Panc1 (cell line): ENCODE data around the gene GAGE2A. TPM values are rescaled to one million over a fixed set of nuclear protein-coding genes. Genes with fewer than 3 reads are reported as not detected.

Experiments used
- ATAC-seq: fragments of 200-7000 bp; cut with Tn5 transposase; 2 replicates; pipeline ENCODE4 v1.9.1; 2020; ENCODE audit warnings: mild to moderate bottlenecking, moderate library complexity
- BruUV-seq: library from RNA; stranded (reverse); fragments of 400-500 nt; replicated peaks from 2 replicates; lab custom pipeline; 2021; lab: Mats Ljungman, UMichigan
- CTCF ChIA-PET: fragments of 300-600 bp; sonication (Branson Sonifier 250); formaldehyde crosslinking; loops from one replicate; lab custom pipeline; 2022; ENCODE audit warnings: antibody characterized with exemption; lab: Charles Lee
- POLR2A ChIA-PET: fragments of 300-600 bp; sonication (Branson Sonifier 250); formaldehyde crosslinking; loops from one replicate; lab custom pipeline; 2022; ENCODE audit warnings: antibody characterized with exemption; lab: Charles Lee
- DNase-seq: peaks from one replicate; pipeline ENCODE4 v3.0.0-alpha.2; 2010; ENCODE audit warnings: low read depth, low spot score
- H3K27ac ChIP-seq: 2 replicates; pipeline ENCODE4 v1.5.1; 2011; ENCODE audit warnings: mild to moderate bottlenecking, low read length, inconsistent platforms
- H3K27me3 ChIP-seq: fragments of 200-500 bp; sonication (Bioruptor generic); 2 replicates; pipeline ENCODE4 v1.6.0; 2014; ENCODE audit warnings: low read length, inconsistent platforms; ENCODE audit not compliant: control insufficient read depth, insufficient read depth
- H3K36me3 ChIP-seq: fragments of 200-500 bp; sonication (Bioruptor generic); 2 replicates; pipeline ENCODE4 v1.5.1; 2014; ENCODE audit warnings: inconsistent platforms, mild to moderate bottlenecking, low read length, moderate library complexity; ENCODE audit not compliant: control insufficient read depth, insufficient read depth
- H3K4me1 ChIP-seq: 2 replicates; pipeline ENCODE4 v1.5.1; 2011; ENCODE audit warnings: inconsistent platforms, mild to moderate bottlenecking, low read length, moderate library complexity; ENCODE audit not compliant: control insufficient read depth, insufficient read depth
- H3K4me3 ChIP-seq, 2 experiments: 2 replicates each; pipeline ENCODE4 v1.5.1; 2011 to 2012; ENCODE audit warnings: low read depth in 2 of 2, low read length in 2 of 2, mild to moderate bottlenecking in 2 of 2, inconsistent platforms in 1 of 2, moderate library complexity in 1 of 2
- H3K9me3 ChIP-seq: fragments of 200-500 bp; sonication (Bioruptor generic); 2 replicates; pipeline ENCODE4 v1.5.1; 2014; ENCODE audit warnings: low read depth, mild to moderate bottlenecking, inconsistent platforms, low read length, moderate library complexity; ENCODE audit not compliant: control insufficient read depth, insufficient read depth
- CTCF ChIP-seq: fragments of 450-650 bp; IDR thresholded peaks from 2 replicates; pipeline ENCODE4 v1.5.1; 2017; ENCODE audit warnings: mild to moderate bottlenecking
- POLR2AphosphoS5 ChIP-seq: IDR thresholded peaks from 2 replicates; pipeline ENCODE4 v1.6.1; 2012; ENCODE audit warnings: mild to moderate bottlenecking, low read depth, low read length, moderate library complexity
- REST ChIP-seq, 2 experiments: IDR thresholded peaks; 2 replicates each; pipeline ENCODE4 v1.6.1; 2011 to 2012; ENCODE audit warnings: low read depth in 2 of 2, control low read depth in 1 of 2, low read length in 1 of 2, mild to moderate bottlenecking in 1 of 2, moderate library complexity in 1 of 2; ENCODE audit not compliant: insufficient read depth in 1 of 2
- SIN3A ChIP-seq: IDR thresholded peaks from 2 replicates; pipeline ENCODE4 v1.6.1; 2012; ENCODE audit warnings: low read depth, mild to moderate bottlenecking, low read length, moderate library complexity, borderline replicate concordance; ENCODE audit not compliant: insufficient read depth
- TCF7L2 ChIP-seq: IDR thresholded peaks from 2 replicates; pipeline ENCODE4 v1.6.1; 2011; ENCODE audit warnings: mild to moderate bottlenecking, low read depth, low read length, inconsistent platforms
- in situ Hi-C: cut with HindIII; loops from 2 replicates; pipeline ENCODE4 v1.10.0; 2016; ENCODE audit warnings: low sequenced_read_pairs, low pct_unique_long_range_greater_than_20kb
- intact Hi-C: fragments of 100-400 bp; cut with micrococcal nuclease; formaldehyde crosslinking; loops from one replicate; pipeline ENCODE4 v1.10.0; 2022; ENCODE audit not compliant: unreplicated experiment
- total RNA-seq: library from RNA; stranded (reverse); gene quantifications from one replicate; pipeline ENCODE4 v1.2.1, GENCODE V29; 2021; ENCODE audit not compliant: unreplicated experiment

Gene GAGE2A
- total RNA-seq, 1 experiment from 2014 or later: not detected

GRCh38 chrX:49644991-49645637 lies 55.8 kb downstream of the GAGE2A start:
- CTCF ChIA-PET: no interaction called here
- ATAC-seq (no peak), DNase-seq (no peak)
- Histone ChIP-seq H3K36me3 (no peaks in the 10 kb centered on the region), H3K27me3 (no peaks in the 10 kb centered on the region), H3K9me3 (no peaks in the 10 kb centered on the region), H3K4me3 (no peak overlapping the region), H3K27ac (no peak overlapping the region), H3K4me1 (no peaks in the 10 kb centered on the region)
- TF ChIP-seq POLR2AphosphoS5 (no peak), CTCF (no peak), REST (IDR thresholded peaks at IDR 0.05; ENCODE audit: insufficient read depth in 1 of 2, low read depth in 2 of 2, low read length in 1 of 2) (no peak), SIN3A (no peak), TCF7L2 (no peak)
- in situ Hi-C loops (no loop called here), intact Hi-C loops (no loop called here)
- POLR2A ChIA-PET: no interaction called here
- no TSS peak for BruUV-seq

Other genes with a start within 250 kb of the GAGE2A start
- gene GAGE12C, start 57.3 kb upstream of the GAGE2A start, total RNA-seq: not detected
- gene GAGE12D, start 47.8 kb upstream of the GAGE2A start, total RNA-seq: not detected
- not detected for gene GAGE12E, start 38.2 kb upstream of the GAGE2A start, total RNA-seq
- gene GAGE12F, start 28.7 kb upstream of the GAGE2A start, total RNA-seq: 0.49 TPM
- gene GAGE12G, start 19.1 kb upstream of the GAGE2A start, total RNA-seq: 0.49 TPM
- gene GAGE12H, start 9.5 kb upstream of the GAGE2A start, total RNA-seq: not detected
- gene GAGE1, start 9.5 kb downstream of the GAGE2A start, total RNA-seq: not detected
- not detected for gene PAGE1, start 106.5 kb downstream of the GAGE2A start, total RNA-seq
- gene PAGE4, start 239.8 kb downstream of the GAGE2A start, total RNA-seq: not detected